ENCODE data around the gene SDK1. TPM values are rescaled to one million over a fixed set of nuclear protein-coding genes. Genes with fewer than 3 reads are reported as not detected.

Gene SDK1
- total and polyA plus RNA-seq, 4 donors, result 0.12 to 0.47 (median 0.36) TPM

GRCh38 chr7:4178416-4178815, 877.4 kb downstream of the SDK1 start:
- H3K4me1 ChIP-seq (ENCODE audit: control insufficient read depth in 4 of 4, insufficient read depth in 4 of 4, low read length in 3 of 4), result no peaks in the 10 kb centered on the region
- no peaks in the 10 kb centered on the region for H3K36me3 ChIP-seq (ENCODE audit: control insufficient read depth in 4 of 4, insufficient read depth in 3 of 4, low read depth in 1 of 4, low read length in 3 of 4)
- no peak for DNase-seq (ENCODE audit: low spot score)
- H3K9ac ChIP-seq (ENCODE audit: low read depth in 1 of 2, low read length in 2 of 2), result no peak overlapping the region
- WGBS, result 96% methylated on average over 16 of the region's 16 CpGs
- no peak overlapping the region for H3K27ac ChIP-seq (ENCODE audit: low read depth in 1 of 2, low read length in 2 of 2)
- H3K9me3 ChIP-seq (ENCODE audit: control insufficient read depth in 4 of 4, low read length in 3 of 4), result no peaks in the 10 kb centered on the region
- no peaks in the 10 kb centered on the region for H3K27me3 ChIP-seq (ENCODE audit: control insufficient read depth in 4 of 4, insufficient read depth in 4 of 4, low read length in 3 of 4)
- no peak for TF ChIP-seq ATF3 (IDR thresholded peaks at IDR 0.05)
- TF ChIP-seq NR2F2 (IDR thresholded peaks at IDR 0.05), result no peak
- TF ChIP-seq GABPA (IDR thresholded peaks at IDR 0.05 in 1 of 2, conservative IDR thresholded peaks at IDR 0.05 in 1 of 2), result no peak
- no peak for TF ChIP-seq ZBTB33 (IDR thresholded peaks at IDR 0.05)
- TF ChIP-seq JUND (IDR thresholded peaks at IDR 0.05), result no peak
- no peak for TF ChIP-seq FOXA1 (IDR thresholded peaks at IDR 0.05)
- TF ChIP-seq CTCF (IDR thresholded peaks at IDR 0.05; ENCODE audit: low read depth, low read length, missing input control), result no peak
- no peak for TF ChIP-seq YY1 (IDR thresholded peaks at IDR 0.05)
- TF ChIP-seq HNF4G (IDR thresholded peaks at IDR 0.05), result no peak
- TF ChIP-seq MAX (IDR thresholded peaks at IDR 0.05), result no peak
- no peak for TF ChIP-seq SP1 (IDR thresholded peaks at IDR 0.05)
- no peak for TF ChIP-seq TAF1 (conservative IDR thresholded peaks at IDR 0.05)
- no peak for TF ChIP-seq REST (IDR thresholded peaks at IDR 0.05)
- TF ChIP-seq EGR1 (IDR thresholded peaks at IDR 0.05; ENCODE audit: low read depth in 2 of 2), result no peak
- H3K4me3 ChIP-seq (ENCODE audit: low read depth in 1 of 3, low read length in 3 of 3), result no peak overlapping the region

- 89% methylated on average over 23 of the region's 23 CpGs for WGBS
- no peak for TF ChIP-seq MAX (IDR thresholded peaks at IDR 0.05)
- no peak for TF ChIP-seq FOXA1 (IDR thresholded peaks at IDR 0.05)
- no peak for TF ChIP-seq ATF3 (IDR thresholded peaks at IDR 0.05)
- TF ChIP-seq ZBTB33 (IDR thresholded peaks at IDR 0.05), result no peak
- no peak for TF ChIP-seq RXRA (IDR thresholded peaks at IDR 0.05)
- TF ChIP-seq REST (IDR thresholded peaks at IDR 0.05), result no peak
- no peak for TF ChIP-seq NR2F2 (IDR thresholded peaks at IDR 0.05)
- TF ChIP-seq TAF1 (conservative IDR thresholded peaks at IDR 0.05), result no peak
- TF ChIP-seq YY1 (IDR thresholded peaks at IDR 0.05), result no peak
- no peak for TF ChIP-seq SP1 (IDR thresholded peaks at IDR 0.05)
- H3K27ac ChIP-seq (ENCODE audit: low read depth in 1 of 2, low read length in 2 of 2), result no peak overlapping the region
- H3K36me3 ChIP-seq (ENCODE audit: control insufficient read depth in 4 of 4, insufficient read depth in 3 of 4, low read depth in 1 of 4, low read length in 3 of 4), result no peaks in the 10 kb centered on the region
- no peak overlapping the region for H3K4me3 ChIP-seq (ENCODE audit: low read depth in 1 of 3, low read length in 3 of 3)
- DNase-seq (ENCODE audit: low spot score), result no peak
- H3K27me3 ChIP-seq (ENCODE audit: control insufficient read depth in 4 of 4, insufficient read depth in 4 of 4, low read length in 3 of 4), result no peaks in the 10 kb centered on the region
- no peaks in the 10 kb centered on the region for H3K4me1 ChIP-seq (ENCODE audit: control insufficient read depth in 4 of 4, insufficient read depth in 4 of 4, low read length in 3 of 4)
- H3K9ac ChIP-seq (ENCODE audit: low read depth in 1 of 2, low read length in 2 of 2), result no peak overlapping the region
- H3K9me3 ChIP-seq (ENCODE audit: control insufficient read depth in 4 of 4, low read length in 3 of 4), result no peaks in the 10 kb centered on the region
Measured at GRCh38 chr7:4178916-4179687, 878.0 kb downstream of the SDK1 start.

All from liver (tissue), 9 donors.